C4-2B (cell line): ENCODE data around the gene NFATC4.

Experiments used
- CTCF ChIP-seq: fragments of 450-650 bp; conservative IDR thresholded peaks from 2 replicates; pipeline ENCODE4 v1.5.1; 2017; ENCODE audit warnings: mild to moderate bottlenecking
- ZFX ChIP-seq: fragments of 450-650 bp; IDR thresholded peaks from 2 replicates; pipeline ENCODE4 v1.6.1; 2017

DNA sequence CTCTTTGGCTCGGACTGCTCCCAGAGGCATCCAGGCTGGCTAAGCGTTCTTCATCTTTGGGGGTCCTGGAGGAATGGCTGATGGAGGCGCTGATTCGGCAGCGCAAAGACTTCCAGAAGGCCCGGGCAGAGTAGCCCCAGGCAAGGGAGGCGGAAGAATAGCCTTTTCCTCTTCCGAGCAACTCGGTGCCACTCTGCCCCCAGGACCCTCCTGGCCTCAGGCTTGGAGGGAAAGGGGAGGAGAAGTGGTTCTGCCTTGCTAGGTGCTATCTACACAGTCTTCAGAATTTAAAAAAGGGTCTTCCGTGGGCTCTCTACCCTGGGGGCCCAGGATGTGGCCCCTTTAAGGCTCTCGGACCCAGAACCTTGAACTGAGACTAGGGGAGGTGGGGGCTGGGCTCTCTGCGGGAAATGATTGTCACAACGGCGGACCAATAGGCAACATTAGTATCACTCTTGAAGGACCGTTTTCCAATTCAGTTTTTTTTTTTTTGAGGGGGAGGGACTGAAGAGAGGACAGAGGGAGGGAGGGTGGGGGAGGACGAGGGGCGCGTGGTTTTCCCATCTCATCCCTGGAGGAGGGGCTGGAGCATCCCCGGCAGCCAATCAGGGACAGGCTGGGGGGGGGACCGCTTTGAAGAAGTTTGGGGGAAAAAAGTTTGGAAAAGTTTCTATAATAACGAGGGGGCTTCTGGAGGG lies at the start of gene NFATC4:
- TF ChIP-seq CTCF (no peak), ZFX (no peak)
